GM23338 (cell line): ENCODE results near the gene NPHP4. TPM values are rescaled to one million over a fixed set of nuclear protein-coding genes. Genes with fewer than 3 reads are reported as not detected.

Source experiments
- ATAC-seq: fragments of 200-7000 bp; cut with Tn5 transposase; 3 replicates; pipeline ENCODE4 v1.9.1; 2020
- DNase-seq: peaks from one replicate; pipeline ENCODE4 v3.0.0-alpha.2; 2015; ENCODE audit warnings: low spot score
- H2AFZ ChIP-seq: fragments of 200-600 bp; sonication (generic); 2 replicates; pipeline ENCODE4 v1.8.0; 2016; ENCODE audit warnings: antibody characterized with exemption, mild to moderate bottlenecking, moderate library complexity
- H3F3A ChIP-seq: fragments of 200-600 bp; sonication (generic); replicated peaks from 2 replicates; pipeline ENCODE4 v1.8.0; 2017; ENCODE audit warnings: antibody characterized with exemption, mixed run types, low read depth
- H3K27ac ChIP-seq: fragments of 200-600 bp; sonication (generic); 2 replicates; pipeline ENCODE4 v1.6.1; 2016; ENCODE audit warnings: low read depth
- H3K27me3 ChIP-seq: fragments of 200-600 bp; sonication (generic); 2 replicates; pipeline ENCODE4 v1.8.0; 2016; ENCODE audit warnings: mild to moderate bottlenecking, mixed run types, moderate library complexity; ENCODE audit not compliant: insufficient read depth
- H3K36me3 ChIP-seq: fragments of 200-600 bp; sonication (generic); 2 replicates; pipeline ENCODE4 v1.8.0; 2016; ENCODE audit warnings: mild to moderate bottlenecking; ENCODE audit not compliant: insufficient read depth
- H3K4me1 ChIP-seq: fragments of 200-600 bp; sonication (generic); 2 replicates; pipeline ENCODE4 v1.8.0; 2016; ENCODE audit warnings: mild to moderate bottlenecking, moderate library complexity; ENCODE audit not compliant: insufficient read depth
- H3K4me2 ChIP-seq: fragments of 200-600 bp; sonication (generic); 2 replicates; pipeline ENCODE4 v1.7.1; 2017; ENCODE audit warnings: mixed run types
- H3K4me3 ChIP-seq: fragments of 200-600 bp; sonication (generic); 2 replicates; pipeline ENCODE4 v1.6.1; 2016; ENCODE audit warnings: mixed run types
- H3K79me2 ChIP-seq: fragments of 200-600 bp; sonication (generic); replicated peaks from 2 replicates; pipeline ENCODE4 v1.8.0; 2017; ENCODE audit warnings: mild to moderate bottlenecking; ENCODE audit not compliant: insufficient read depth
- H3K9me2 ChIP-seq: fragments of 200-600 bp; sonication (generic); 2 replicates; pipeline ENCODE4 v1.8.0; 2017; ENCODE audit not compliant: insufficient read depth
- H4K20me1 ChIP-seq: fragments of 200-600 bp; sonication (generic); replicated peaks from 2 replicates; pipeline ENCODE4 v1.8.0; 2017; ENCODE audit warnings: mild to moderate bottlenecking; ENCODE audit not compliant: insufficient read depth
- H3K27ac Mint-ChIP-seq: 2 replicates; pipeline ENCODE4 v1.8.0; 2020; ENCODE audit warnings: inconsistent platforms, mild to moderate bottlenecking, moderate library complexity, mixed read lengths
- H3K27me3 Mint-ChIP-seq: 3 replicates; pipeline ENCODE4 v1.8.0; 2022; ENCODE audit warnings: low read depth, mild to moderate bottlenecking, moderate library complexity, mixed read lengths, inconsistent platforms; ENCODE audit not compliant: insufficient read depth, poor library complexity
- H3K36me3 Mint-ChIP-seq: 3 replicates; pipeline ENCODE4 v1.8.0; 2021; ENCODE audit warnings: low read depth, mild to moderate bottlenecking, inconsistent platforms, moderate library complexity, mixed read lengths
- H3K4me1 Mint-ChIP-seq: 3 replicates; pipeline ENCODE4 v1.8.0; 2020; ENCODE audit warnings: mild to moderate bottlenecking, inconsistent platforms, mixed read lengths
- H3K4me3 Mint-ChIP-seq: 3 replicates; pipeline ENCODE4 v1.8.0; 2021; ENCODE audit warnings: moderate library complexity, mild to moderate bottlenecking, inconsistent platforms, mixed read lengths
- H3K9me3 Mint-ChIP-seq: 3 replicates; pipeline ENCODE4 v1.8.0; 2020; ENCODE audit warnings: moderate library complexity, mild to moderate bottlenecking, inconsistent platforms, mixed read lengths
- CREB1 ChIP-seq: fragments of 250-450 bp; sonication (Bioruptor Pico); IDR thresholded peaks from 2 replicates; pipeline ENCODE4 v1.5.0; 2020; ENCODE audit warnings: low read depth, mild to moderate bottlenecking, moderate library complexity
- ETS1 ChIP-seq: IDR thresholded peaks from 2 replicates; pipeline ENCODE4 v1.6.1; 2016; ENCODE audit warnings: antibody characterized with exemption
- EZH2 ChIP-seq: fragments of 200-600 bp; sonication (generic); IDR thresholded peaks from one replicate; pipeline ENCODE4 v1.8.0; 2017; ENCODE audit warnings: antibody characterized with exemption, mild to moderate bottlenecking, low read depth; ENCODE audit not compliant: unreplicated experiment
- EZH2phosphoT487 ChIP-seq: fragments of 200-600 bp; sonication (generic); IDR thresholded peaks from one replicate; pipeline ENCODE4 v1.8.1; 2018; ENCODE audit warnings: antibody characterized with exemption; ENCODE audit not compliant: unreplicated experiment
- JUNB ChIP-seq: IDR thresholded peaks from one replicate; pipeline ENCODE4 v1.6.1; 2016; ENCODE audit warnings: antibody characterized with exemption; ENCODE audit not compliant: unreplicated experiment
- NANOG ChIP-seq: IDR thresholded peaks from 2 replicates; pipeline ENCODE4 v1.6.1; 2016; ENCODE audit warnings: antibody characterized with exemption, borderline replicate concordance
- REST ChIP-seq: IDR thresholded peaks from one replicate; pipeline ENCODE4 v1.6.1; 2018; ENCODE audit warnings: antibody characterized with exemption; ENCODE audit not compliant: unreplicated experiment
- STAT1 ChIP-seq: IDR thresholded peaks from one replicate; pipeline ENCODE4 v1.6.1; 2016; ENCODE audit warnings: antibody characterized with exemption; ENCODE audit not compliant: unreplicated experiment
- ZNF114 ChIP-seq: fragments of 250-450 bp; sonication (Bioruptor Pico); IDR thresholded peaks from 2 replicates; pipeline ENCODE4 v1.5.0; 2020; ENCODE audit warnings: mild to moderate bottlenecking, moderate library complexity
- ZNF462 ChIP-seq: fragments of 250-450 bp; sonication (Bioruptor Pico); IDR thresholded peaks from 2 replicates; pipeline ENCODE4 v1.5.0; 2020; ENCODE audit warnings: mild to moderate bottlenecking, moderate library complexity
- polyA plus RNA-seq: library from polyadenylated mRNA; unstranded; fragments of >200 nt; fragmentation: Nextera tagmentation; extraction: Ambion mirVana; gene quantifications from 2 replicates; pipeline ENCODE4 v1.2.1, GENCODE V29; 2016
- total RNA-seq: library from RNA; depleted of rRNA; stranded (reverse); fragments of >200 nt; shearing (Covaris generic); gene quantifications from 2 replicates; pipeline ENCODE4 v1.2.3, GENCODE V29; 2014

NPHP4 gene
- total and polyA plus RNA-seq, 2 experiments from 2014 or later = 2.5 to 12.4 TPM

GRCh38 chr1:5849550-5849949 is 142.7 kb downstream of the NPHP4 start:
- Histone ChIP-seq H3K4me2 (no peak overlapping the region), H3F3A (no peaks in the 10 kb centered on the region), H3K79me2 (no peaks in the 10 kb centered on the region), H3K36me3 (no peaks in the 10 kb centered on the region), H3K4me1 (no peaks in the 10 kb centered on the region), H3K27me3 (no peaks in the 10 kb centered on the region), H4K20me1 (no peaks in the 10 kb centered on the region), H3K4me3 (no peak overlapping the region), H3K27ac (no peak overlapping the region), H2AFZ (no peak overlapping the region), H3K9me2 (no peaks in the 10 kb centered on the region)
- ATAC-seq = no peak
- Mint-ChIP-seq H3K27me3 (peaks cover 11% of the 10 kb centered on the region), H3K36me3 (peaks cover 4% of the 10 kb centered on the region; the same call in 1 of the 3 replicates), H3K4me3 (no peak overlapping the region), H3K27ac (no peak overlapping the region), H3K4me1 (peaks cover 6% of the 10 kb centered on the region; the same call in 1 of the 3 replicates), H3K9me3 (no peaks in the 10 kb centered on the region; the same call in 2 of the 3 replicates)
- no peak for TF ChIP-seq CREB1 (CRISPR knock-in tag)
- no peak for TF ChIP-seq EZH2
- no peak for TF ChIP-seq ETS1
- TF ChIP-seq REST = no peak
- TF ChIP-seq ZNF114 (CRISPR knock-in tag) = no peak
- no peak for TF ChIP-seq NANOG
- no peak for TF ChIP-seq STAT1
- no peak for TF ChIP-seq JUNB
- TF ChIP-seq EZH2phosphoT487 = no peak
- no peak for TF ChIP-seq ZNF462
- no peak for DNase-seq
